GM12873 (cell line): Measurements from ENCODE around the gene CDKN1C.

Experiments
- TF ChIP-seq, protein P1 (sequence below): IDR thresholded peaks from 2 replicates; pipeline ENCODE4 v1.5.1; 2012; ENCODE audit warnings: low read depth, mild to moderate bottlenecking, moderate library complexity, low read length, control low read depth; ENCODE audit not compliant: insufficient read depth; ENCODE audit errors: missing control alignments

Gene CDKN1C

DNA sequence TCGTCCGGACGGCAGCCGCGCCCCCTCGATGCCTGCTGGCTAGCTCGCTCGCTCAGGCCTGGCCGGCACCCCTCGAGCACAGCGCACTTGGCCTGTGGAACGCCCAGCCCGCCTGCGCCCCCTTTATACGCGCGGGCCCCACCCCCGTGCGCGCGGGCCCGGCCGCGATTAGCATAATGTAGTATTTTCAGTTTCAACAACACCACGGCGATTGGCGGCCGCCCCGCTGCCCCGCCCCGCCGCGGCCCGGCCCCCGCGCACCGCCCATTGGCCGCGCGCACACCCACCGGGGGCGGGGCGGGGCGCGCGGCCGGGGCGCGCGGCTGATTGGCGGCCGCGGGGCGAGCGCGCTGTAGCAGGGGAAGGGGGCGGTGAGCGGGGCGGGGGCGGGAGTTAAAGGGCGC, at the start of gene CDKN1C:
Gene CDKN1C, minus strand, starts transcription at position 98 of the 404 bp plus-strand sequence. CDS start 319 bp downstream, outside the sequence.
- TF ChIP-seq, protein P1, sequence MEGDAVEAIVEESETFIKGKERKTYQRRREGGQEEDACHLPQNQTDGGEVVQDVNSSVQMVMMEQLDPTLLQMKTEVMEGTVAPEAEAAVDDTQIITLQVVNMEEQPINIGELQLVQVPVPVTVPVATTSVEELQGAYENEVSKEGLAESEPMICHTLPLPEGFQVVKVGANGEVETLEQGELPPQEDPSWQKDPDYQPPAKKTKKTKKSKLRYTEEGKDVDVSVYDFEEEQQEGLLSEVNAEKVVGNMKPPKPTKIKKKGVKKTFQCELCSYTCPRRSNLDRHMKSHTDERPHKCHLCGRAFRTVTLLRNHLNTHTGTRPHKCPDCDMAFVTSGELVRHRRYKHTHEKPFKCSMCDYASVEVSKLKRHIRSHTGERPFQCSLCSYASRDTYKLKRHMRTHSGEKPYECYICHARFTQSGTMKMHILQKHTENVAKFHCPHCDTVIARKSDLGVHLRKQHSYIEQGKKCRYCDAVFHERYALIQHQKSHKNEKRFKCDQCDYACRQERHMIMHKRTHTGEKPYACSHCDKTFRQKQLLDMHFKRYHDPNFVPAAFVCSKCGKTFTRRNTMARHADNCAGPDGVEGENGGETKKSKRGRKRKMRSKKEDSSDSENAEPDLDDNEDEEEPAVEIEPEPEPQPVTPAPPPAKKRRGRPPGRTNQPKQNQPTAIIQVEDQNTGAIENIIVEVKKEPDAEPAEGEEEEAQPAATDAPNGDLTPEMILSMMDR, result no peak

DNA sequence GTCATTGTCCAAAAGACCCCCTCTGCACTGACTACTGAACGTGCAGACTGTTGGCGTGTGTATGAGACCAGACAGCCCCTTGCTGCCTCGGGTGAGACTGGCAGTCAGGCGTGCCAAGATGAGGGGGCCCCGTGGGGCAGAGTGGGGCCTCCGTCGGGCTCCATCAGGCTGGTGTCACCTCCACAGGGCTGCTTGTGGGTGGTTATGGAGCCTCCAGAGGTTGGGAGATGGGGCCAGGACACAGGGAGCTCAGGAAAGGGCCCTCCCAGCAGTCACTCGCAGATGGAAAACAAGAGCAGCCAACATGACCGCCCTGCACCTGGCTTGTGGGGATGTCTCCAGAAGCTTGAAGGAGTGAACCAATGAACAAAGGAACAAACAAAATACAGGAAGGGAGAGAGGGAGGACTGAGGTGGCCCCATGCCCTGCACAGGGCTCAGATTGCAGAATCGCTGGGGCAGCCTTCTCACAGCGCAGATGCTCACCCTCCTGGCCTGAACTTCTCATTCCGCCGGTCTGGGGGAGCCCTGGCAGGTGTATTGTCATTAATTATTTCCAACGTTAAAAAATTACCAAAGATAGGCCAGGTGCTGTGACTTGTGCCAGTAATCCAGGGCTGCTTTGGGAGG, 49.1 kb upstream of the CDKN1C start:
- TF ChIP-seq, protein P1, result no peak

DNA sequence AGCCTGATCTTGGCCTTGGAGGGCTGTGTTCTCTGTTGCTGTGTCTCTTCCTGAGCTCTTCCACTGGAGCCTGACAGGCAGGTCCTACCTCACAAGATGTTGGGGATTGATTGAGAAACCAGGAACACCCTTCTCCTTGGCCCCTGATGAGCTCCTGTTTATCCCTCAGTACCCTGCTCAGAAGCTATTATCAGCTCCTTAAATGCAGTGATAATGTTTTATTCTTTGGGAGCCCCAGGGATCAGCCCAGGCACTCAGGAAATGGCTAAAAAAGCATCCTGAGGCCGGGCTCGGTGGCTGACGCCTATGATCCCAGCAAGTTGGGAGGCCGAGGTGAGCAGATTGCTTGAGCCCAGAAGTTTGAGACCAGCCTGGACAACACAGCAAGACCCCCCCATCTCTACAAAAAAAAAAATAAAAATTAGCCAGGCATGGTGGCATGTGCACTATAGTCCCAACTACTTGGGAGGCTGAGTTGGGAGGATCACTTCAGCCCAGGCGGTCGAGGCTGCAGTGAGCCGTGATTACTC, 48.5 kb upstream of the CDKN1C start:
- TF ChIP-seq, protein P1, result no peak

DNA sequence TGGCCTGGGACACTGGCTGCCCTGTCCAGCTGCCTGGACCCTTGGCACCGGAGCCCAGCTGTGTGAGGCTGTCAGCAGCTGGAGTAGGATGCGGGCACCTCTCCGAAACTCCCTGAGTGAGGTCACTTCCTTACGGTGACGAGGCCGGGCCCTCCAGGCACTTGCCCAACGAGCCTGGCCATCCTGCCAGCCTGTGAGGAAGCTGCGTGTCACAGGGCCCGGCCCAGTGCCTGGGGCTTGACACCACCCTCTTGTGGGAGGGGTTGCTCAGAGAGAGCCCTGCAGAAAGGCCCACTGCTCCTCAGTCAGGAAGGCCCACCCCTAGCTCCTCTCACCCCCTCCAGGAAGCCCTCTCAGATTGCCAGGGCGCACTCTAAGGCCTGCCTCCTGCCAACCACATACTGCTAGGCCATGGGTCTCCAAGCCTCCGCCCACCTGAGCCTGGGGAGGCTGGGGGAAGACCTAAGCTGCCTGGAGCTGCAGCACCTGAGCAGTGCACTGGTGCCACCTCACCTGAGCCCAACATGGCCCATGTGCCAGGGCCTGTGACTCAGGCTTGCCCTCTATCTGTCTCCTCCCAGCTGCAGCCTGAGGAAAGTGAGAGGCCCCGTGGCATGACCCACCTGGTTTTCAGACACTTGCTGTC, 47.9 kb upstream of the CDKN1C start:
- TF ChIP-seq, protein P1, result no peak

DNA sequence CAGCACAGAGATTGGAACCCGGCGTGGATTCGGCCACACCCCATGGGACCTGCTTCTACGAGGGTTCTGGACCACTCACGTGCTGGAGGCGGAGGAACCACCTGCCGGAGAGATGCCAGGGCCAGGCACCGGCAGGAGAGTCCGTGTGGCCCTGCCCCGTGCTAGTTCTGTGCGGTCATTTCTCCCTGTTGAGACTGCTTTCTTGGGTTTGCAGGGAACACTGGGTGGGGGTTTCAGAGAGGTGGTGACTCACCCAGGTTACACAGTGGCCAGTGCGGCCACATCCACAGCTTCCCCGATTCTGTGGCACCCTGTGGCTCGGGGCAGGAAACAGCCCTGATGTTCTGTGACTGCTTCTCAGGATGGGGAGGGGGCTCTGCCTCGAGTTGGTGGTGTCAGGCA, 47.3 kb upstream of the CDKN1C start:
- TF ChIP-seq, protein P1, result no peak

DNA sequence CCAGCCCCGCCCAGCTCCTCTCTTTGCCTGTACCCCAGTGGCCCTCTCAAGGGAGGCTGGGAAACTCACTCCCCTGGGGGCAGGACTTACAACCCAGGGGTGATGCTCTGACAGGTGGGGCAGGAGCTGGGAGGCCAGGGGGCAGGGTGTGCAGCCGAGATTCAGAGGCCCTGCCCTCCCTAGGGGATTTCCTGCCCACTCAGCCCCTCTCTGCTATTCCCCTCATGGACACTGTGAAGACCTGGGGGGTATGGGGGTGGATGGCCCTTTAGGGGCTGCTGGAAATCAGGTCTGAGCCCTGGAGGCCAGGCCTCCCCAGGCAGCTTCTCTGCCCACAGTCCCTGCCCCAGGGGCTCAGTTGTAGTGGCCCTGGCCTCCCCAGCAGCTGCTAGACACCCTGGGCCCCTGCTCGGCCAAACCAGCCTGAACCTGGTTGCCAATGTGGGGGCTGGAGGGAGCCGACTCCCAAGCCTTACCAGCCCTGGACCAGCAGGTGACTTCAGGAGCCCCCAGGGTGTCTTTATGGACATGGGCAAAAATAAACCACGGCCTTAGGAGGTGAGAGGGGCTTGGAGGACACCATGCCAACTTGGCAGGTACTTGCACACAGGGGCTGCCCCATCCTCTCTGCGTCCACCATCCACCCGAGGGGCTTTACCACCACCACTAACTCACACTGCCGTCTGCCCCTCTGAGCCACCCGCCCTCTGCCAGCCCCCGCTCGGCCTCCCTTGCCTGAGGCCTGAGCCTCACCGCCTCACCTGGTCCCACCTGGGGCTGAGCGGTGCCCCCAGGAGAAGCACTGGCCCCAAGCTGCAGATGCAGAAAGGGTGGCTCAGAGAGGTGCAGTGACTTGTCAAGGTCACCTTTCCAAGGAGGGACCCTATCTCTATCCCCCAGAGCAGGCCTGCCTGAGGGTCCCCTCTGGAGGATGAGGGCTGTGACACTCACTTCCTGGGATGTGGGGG, 46.5 kb upstream of the CDKN1C start:
- TF ChIP-seq, protein P1, result no peak

DNA sequence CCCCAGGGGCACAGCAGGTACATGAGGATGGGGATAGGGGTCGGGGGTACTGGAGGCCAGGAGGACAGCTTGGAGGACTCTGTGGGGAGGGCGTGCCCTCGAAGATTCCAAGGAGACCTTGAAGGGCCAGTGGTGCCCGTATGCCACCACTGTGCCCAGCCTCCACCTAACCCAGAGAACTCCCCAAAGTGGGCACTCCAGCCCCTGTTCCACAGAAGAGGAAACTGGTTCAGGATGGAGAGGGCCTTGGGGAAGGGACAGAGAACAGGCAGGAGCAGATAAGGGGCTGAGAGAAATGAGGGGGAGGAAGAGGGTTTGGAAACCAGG, 45.8 kb upstream of the CDKN1C start:
- TF ChIP-seq, protein P1, result no peak
